GM23338 (cell line): Measurements from ENCODE around the gene PLXNB2. TPM values are rescaled to one million over a fixed set of nuclear protein-coding genes. Genes with fewer than 3 reads are reported as not detected.

ENCODE experiments used
- ATAC-seq: fragments of 200-7000 bp; cut with Tn5 transposase; 3 replicates; pipeline ENCODE4 v1.9.1; 2020
- DNase-seq: peaks from one replicate; pipeline ENCODE4 v3.0.0-alpha.2; 2015; ENCODE audit warnings: low spot score
- H2AFZ ChIP-seq: fragments of 200-600 bp; sonication (generic); 2 replicates; pipeline ENCODE4 v1.8.0; 2016; ENCODE audit warnings: antibody characterized with exemption, mild to moderate bottlenecking, moderate library complexity
- H3F3A ChIP-seq: fragments of 200-600 bp; sonication (generic); replicated peaks from 2 replicates; pipeline ENCODE4 v1.8.0; 2017; ENCODE audit warnings: antibody characterized with exemption, mixed run types, low read depth
- H3K27ac ChIP-seq: fragments of 200-600 bp; sonication (generic); 2 replicates; pipeline ENCODE4 v1.6.1; 2016; ENCODE audit warnings: low read depth
- H3K27me3 ChIP-seq: fragments of 200-600 bp; sonication (generic); 2 replicates; pipeline ENCODE4 v1.8.0; 2016; ENCODE audit warnings: mild to moderate bottlenecking, mixed run types, moderate library complexity; ENCODE audit not compliant: insufficient read depth
- H3K36me3 ChIP-seq: fragments of 200-600 bp; sonication (generic); 2 replicates; pipeline ENCODE4 v1.8.0; 2016; ENCODE audit warnings: mild to moderate bottlenecking; ENCODE audit not compliant: insufficient read depth
- H3K4me1 ChIP-seq: fragments of 200-600 bp; sonication (generic); 2 replicates; pipeline ENCODE4 v1.8.0; 2016; ENCODE audit warnings: mild to moderate bottlenecking, moderate library complexity; ENCODE audit not compliant: insufficient read depth
- H3K4me2 ChIP-seq: fragments of 200-600 bp; sonication (generic); 2 replicates; pipeline ENCODE4 v1.7.1; 2017; ENCODE audit warnings: mixed run types
- H3K4me3 ChIP-seq: fragments of 200-600 bp; sonication (generic); 2 replicates; pipeline ENCODE4 v1.6.1; 2016; ENCODE audit warnings: mixed run types
- H3K79me2 ChIP-seq: fragments of 200-600 bp; sonication (generic); replicated peaks from 2 replicates; pipeline ENCODE4 v1.8.0; 2017; ENCODE audit warnings: mild to moderate bottlenecking; ENCODE audit not compliant: insufficient read depth
- H3K9me2 ChIP-seq: fragments of 200-600 bp; sonication (generic); 2 replicates; pipeline ENCODE4 v1.8.0; 2017; ENCODE audit not compliant: insufficient read depth
- H4K20me1 ChIP-seq: fragments of 200-600 bp; sonication (generic); replicated peaks from 2 replicates; pipeline ENCODE4 v1.8.0; 2017; ENCODE audit warnings: mild to moderate bottlenecking; ENCODE audit not compliant: insufficient read depth
- H3K27ac Mint-ChIP-seq: 2 replicates; pipeline ENCODE4 v1.8.0; 2020; ENCODE audit warnings: inconsistent platforms, mild to moderate bottlenecking, moderate library complexity, mixed read lengths
- H3K27me3 Mint-ChIP-seq: 3 replicates; pipeline ENCODE4 v1.8.0; 2022; ENCODE audit warnings: low read depth, mild to moderate bottlenecking, moderate library complexity, mixed read lengths, inconsistent platforms; ENCODE audit not compliant: insufficient read depth, poor library complexity
- H3K36me3 Mint-ChIP-seq: 3 replicates; pipeline ENCODE4 v1.8.0; 2021; ENCODE audit warnings: low read depth, mild to moderate bottlenecking, inconsistent platforms, moderate library complexity, mixed read lengths
- H3K4me1 Mint-ChIP-seq: 3 replicates; pipeline ENCODE4 v1.8.0; 2020; ENCODE audit warnings: mild to moderate bottlenecking, inconsistent platforms, mixed read lengths
- H3K4me3 Mint-ChIP-seq: 3 replicates; pipeline ENCODE4 v1.8.0; 2021; ENCODE audit warnings: moderate library complexity, mild to moderate bottlenecking, inconsistent platforms, mixed read lengths
- H3K9me3 Mint-ChIP-seq: 3 replicates; pipeline ENCODE4 v1.8.0; 2020; ENCODE audit warnings: moderate library complexity, mild to moderate bottlenecking, inconsistent platforms, mixed read lengths
- CREB1 ChIP-seq: fragments of 250-450 bp; sonication (Bioruptor Pico); IDR thresholded peaks from 2 replicates; pipeline ENCODE4 v1.5.0; 2020; ENCODE audit warnings: low read depth, mild to moderate bottlenecking, moderate library complexity
- EZH2 ChIP-seq: fragments of 200-600 bp; sonication (generic); IDR thresholded peaks from one replicate; pipeline ENCODE4 v1.8.0; 2017; ENCODE audit warnings: antibody characterized with exemption, mild to moderate bottlenecking, low read depth; ENCODE audit not compliant: unreplicated experiment
- EZH2phosphoT487 ChIP-seq: fragments of 200-600 bp; sonication (generic); IDR thresholded peaks from one replicate; pipeline ENCODE4 v1.8.1; 2018; ENCODE audit warnings: antibody characterized with exemption; ENCODE audit not compliant: unreplicated experiment
- JUNB ChIP-seq: IDR thresholded peaks from one replicate; pipeline ENCODE4 v1.6.1; 2016; ENCODE audit warnings: antibody characterized with exemption; ENCODE audit not compliant: unreplicated experiment
- NANOG ChIP-seq: IDR thresholded peaks from 2 replicates; pipeline ENCODE4 v1.6.1; 2016; ENCODE audit warnings: antibody characterized with exemption, borderline replicate concordance
- POLR2AphosphoS5 ChIP-seq: IDR thresholded peaks from 2 replicates; pipeline ENCODE4 v1.6.1; 2016; ENCODE audit warnings: antibody characterized with exemption, low read depth
- STAT1 ChIP-seq: IDR thresholded peaks from one replicate; pipeline ENCODE4 v1.6.1; 2016; ENCODE audit warnings: antibody characterized with exemption; ENCODE audit not compliant: unreplicated experiment
- ZNF331 ChIP-seq: fragments of 250-450 bp; sonication (Bioruptor Pico); IDR thresholded peaks from 2 replicates; pipeline ENCODE4 v1.5.0; 2020; ENCODE audit warnings: low read depth, mild to moderate bottlenecking, moderate library complexity
- polyA plus RNA-seq: library from polyadenylated mRNA; unstranded; fragments of >200 nt; fragmentation: Nextera tagmentation; extraction: Ambion mirVana; gene quantifications from 2 replicates; pipeline ENCODE4 v1.2.1, GENCODE V29; 2016
- total RNA-seq: library from RNA; depleted of rRNA; stranded (reverse); fragments of >200 nt; shearing (Covaris generic); gene quantifications from 2 replicates; pipeline ENCODE4 v1.2.3, GENCODE V29; 2014
- TF ChIP-seq, protein P1 (sequence below): fragments of 250-450 bp; sonication (Bioruptor Pico); IDR thresholded peaks from 2 replicates; pipeline ENCODE4 v1.5.0; 2020; ENCODE audit warnings: mild to moderate bottlenecking, moderate library complexity
- TF ChIP-seq, protein P2 (sequence below): IDR thresholded peaks from one replicate; pipeline ENCODE4 v1.6.1; 2018; ENCODE audit warnings: antibody characterized with exemption; ENCODE audit not compliant: unreplicated experiment

Gene PLXNB2
- total and polyA plus RNA-seq, 2 experiments from 2014 or later: 29.1 to 66.3 TPM

DNA sequence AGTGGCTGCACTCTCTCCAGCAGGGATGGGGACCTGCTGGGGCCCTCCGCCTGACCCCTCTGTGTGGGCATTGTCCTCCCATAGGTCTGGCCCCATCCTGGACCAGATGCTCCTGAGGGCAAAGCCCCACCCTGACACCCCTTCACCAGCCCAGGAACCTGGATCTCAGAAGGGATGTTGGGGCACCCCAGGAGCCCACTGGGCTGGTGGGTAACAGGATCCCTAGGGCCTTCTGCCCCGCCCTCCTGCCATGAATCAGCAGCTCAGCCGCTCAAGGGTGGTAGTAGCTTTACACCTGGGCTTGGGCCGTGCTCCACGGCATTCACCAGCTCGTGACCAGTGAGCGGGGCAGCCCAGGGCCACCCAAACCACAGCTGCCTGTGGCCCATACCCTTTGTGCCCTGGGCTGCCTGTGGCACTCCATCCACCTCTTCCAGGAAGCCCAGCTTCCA is 45.0 kb downstream of the PLXNB2 start:
- TF ChIP-seq EZH2phosphoT487 (no peak), EZH2 (no peak), POLR2AphosphoS5 (no peak), STAT1 (no peak), CREB1 (CRISPR knock-in tag) (no peak)
- H3K4me2 ChIP-seq: peak overlapping the region; percentile 66; the same call in 1 of the 2 replicates
- Mint-ChIP-seq H3K4me3 (peak overlapping the region; percentile 68), H3K27me3 (peaks cover 34% of the 10 kb centered on the region), H3K36me3 (no peaks in the 10 kb centered on the region), H3K4me1 (peaks cover 6% of the 10 kb centered on the region; the same call in 2 of the 3 replicates), H3K9me3 (no peaks in the 10 kb centered on the region), H3K27ac (no peak overlapping the region)
- H4K20me1 ChIP-seq: no peaks in the 10 kb centered on the region
- no peak overlapping the region for H2AFZ ChIP-seq
- H3K9me2 ChIP-seq: no peaks in the 10 kb centered on the region
- peak overlapping the region; percentile 64; the same call in 1 of the 2 replicates for H3K4me3 ChIP-seq
- H3K4me1 ChIP-seq: peaks cover 7% of the 10 kb centered on the region
- no peak overlapping the region for H3K27ac ChIP-seq
- DNase-seq: no peak
- H3K36me3 ChIP-seq: no peaks in the 10 kb centered on the region
- peak; percentile 10 for ATAC-seq
- no peaks in the 10 kb centered on the region for H3F3A ChIP-seq
- H3K27me3 ChIP-seq: peaks cover 39% of the 10 kb centered on the region
- no peaks in the 10 kb centered on the region for H3K79me2 ChIP-seq

DNA sequence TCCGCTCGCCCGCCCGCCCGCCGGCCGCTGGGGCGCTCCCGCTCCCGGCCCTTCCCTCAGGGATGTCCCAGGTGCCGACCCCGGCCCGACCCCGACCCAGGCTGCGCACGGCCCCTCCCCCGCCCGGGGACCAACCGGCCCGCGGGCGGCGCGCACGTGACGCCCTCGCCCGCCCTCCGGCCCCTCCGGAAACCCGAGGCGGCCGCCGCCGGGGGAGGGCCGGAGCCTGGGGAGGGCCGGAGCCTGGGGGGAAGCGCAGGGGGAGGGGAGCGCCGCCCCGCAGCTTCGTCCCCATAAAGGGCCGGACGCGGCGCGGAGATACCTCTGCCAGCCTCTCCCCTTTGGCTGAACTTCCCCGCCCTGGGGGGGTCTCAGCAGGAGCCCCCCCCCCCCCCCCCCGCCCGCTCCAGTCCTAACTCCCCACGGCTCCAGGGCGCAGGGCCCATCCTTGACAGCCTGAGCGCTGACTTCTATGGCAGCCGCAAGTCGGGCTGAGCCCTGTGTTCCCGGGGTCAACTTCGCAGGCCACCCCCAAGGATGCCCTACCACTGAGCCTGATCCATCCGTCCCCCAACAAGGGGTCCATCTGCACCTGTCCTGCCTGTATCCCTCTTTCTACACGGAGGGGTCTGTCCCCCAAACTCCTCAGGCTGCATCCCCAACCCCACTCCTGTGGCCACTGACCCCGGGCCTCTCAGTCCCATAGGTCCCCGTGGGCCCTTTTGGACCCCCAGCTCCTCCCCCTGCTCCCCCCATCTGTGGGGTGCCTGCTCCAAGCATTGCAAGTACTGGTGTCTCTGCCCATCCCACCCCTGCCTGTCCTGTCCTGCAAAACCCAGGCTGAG is 45.6 kb downstream of the PLXNB2 start, which contains the start of gene MAPK12:
MAPK12 (minus strand) TSS at position 69 of the 845 bp plus-strand sequence. CDS start 174 bp downstream, outside the sequence.
- Histone ChIP-seq H3K27ac (no peak within 1 kb of the TSS), H3K4me3 (peak within 1 kb of the TSS; percentile 64), H3K79me2 (no peaks in the 10 kb centered on the region), H3K9me2 (no peaks in the 10 kb centered on the region), H2AFZ (0 out of 2 replicates have a peak within 1 kb of the TSS, but pooled peaks have one; percentile 72), H3K36me3 (no peaks in the 10 kb centered on the region), H3K4me1 (peaks cover 7% of the 10 kb centered on the region), H3F3A (no peaks in the 10 kb centered on the region), H3K27me3 (peaks cover 32% of the 10 kb centered on the region), H4K20me1 (no peaks in the 10 kb centered on the region), H3K4me2 (peak within 1 kb of the TSS; percentile 82)
- ATAC-seq (peak; percentile 48), DNase-seq (peak; percentile 79)
- no peak within 1 kb of the TSS for H3K27ac Mint-ChIP-seq
- H3K4me3 Mint-ChIP-seq: peak within 1 kb of the TSS; percentile 68
- no peaks in the 10 kb centered on the region for H3K9me3 Mint-ChIP-seq
- no peaks in the 10 kb centered on the region for H3K36me3 Mint-ChIP-seq
- H3K27me3 Mint-ChIP-seq: peaks cover 32% of the 10 kb centered on the region
- H3K4me1 Mint-ChIP-seq: peaks cover 6% of the 10 kb centered on the region; the same call in 2 of the 3 replicates
- TF ChIP-seq NANOG: no peak
- TF ChIP-seq EZH2phosphoT487: no peak
- TF ChIP-seq, protein P1, sequence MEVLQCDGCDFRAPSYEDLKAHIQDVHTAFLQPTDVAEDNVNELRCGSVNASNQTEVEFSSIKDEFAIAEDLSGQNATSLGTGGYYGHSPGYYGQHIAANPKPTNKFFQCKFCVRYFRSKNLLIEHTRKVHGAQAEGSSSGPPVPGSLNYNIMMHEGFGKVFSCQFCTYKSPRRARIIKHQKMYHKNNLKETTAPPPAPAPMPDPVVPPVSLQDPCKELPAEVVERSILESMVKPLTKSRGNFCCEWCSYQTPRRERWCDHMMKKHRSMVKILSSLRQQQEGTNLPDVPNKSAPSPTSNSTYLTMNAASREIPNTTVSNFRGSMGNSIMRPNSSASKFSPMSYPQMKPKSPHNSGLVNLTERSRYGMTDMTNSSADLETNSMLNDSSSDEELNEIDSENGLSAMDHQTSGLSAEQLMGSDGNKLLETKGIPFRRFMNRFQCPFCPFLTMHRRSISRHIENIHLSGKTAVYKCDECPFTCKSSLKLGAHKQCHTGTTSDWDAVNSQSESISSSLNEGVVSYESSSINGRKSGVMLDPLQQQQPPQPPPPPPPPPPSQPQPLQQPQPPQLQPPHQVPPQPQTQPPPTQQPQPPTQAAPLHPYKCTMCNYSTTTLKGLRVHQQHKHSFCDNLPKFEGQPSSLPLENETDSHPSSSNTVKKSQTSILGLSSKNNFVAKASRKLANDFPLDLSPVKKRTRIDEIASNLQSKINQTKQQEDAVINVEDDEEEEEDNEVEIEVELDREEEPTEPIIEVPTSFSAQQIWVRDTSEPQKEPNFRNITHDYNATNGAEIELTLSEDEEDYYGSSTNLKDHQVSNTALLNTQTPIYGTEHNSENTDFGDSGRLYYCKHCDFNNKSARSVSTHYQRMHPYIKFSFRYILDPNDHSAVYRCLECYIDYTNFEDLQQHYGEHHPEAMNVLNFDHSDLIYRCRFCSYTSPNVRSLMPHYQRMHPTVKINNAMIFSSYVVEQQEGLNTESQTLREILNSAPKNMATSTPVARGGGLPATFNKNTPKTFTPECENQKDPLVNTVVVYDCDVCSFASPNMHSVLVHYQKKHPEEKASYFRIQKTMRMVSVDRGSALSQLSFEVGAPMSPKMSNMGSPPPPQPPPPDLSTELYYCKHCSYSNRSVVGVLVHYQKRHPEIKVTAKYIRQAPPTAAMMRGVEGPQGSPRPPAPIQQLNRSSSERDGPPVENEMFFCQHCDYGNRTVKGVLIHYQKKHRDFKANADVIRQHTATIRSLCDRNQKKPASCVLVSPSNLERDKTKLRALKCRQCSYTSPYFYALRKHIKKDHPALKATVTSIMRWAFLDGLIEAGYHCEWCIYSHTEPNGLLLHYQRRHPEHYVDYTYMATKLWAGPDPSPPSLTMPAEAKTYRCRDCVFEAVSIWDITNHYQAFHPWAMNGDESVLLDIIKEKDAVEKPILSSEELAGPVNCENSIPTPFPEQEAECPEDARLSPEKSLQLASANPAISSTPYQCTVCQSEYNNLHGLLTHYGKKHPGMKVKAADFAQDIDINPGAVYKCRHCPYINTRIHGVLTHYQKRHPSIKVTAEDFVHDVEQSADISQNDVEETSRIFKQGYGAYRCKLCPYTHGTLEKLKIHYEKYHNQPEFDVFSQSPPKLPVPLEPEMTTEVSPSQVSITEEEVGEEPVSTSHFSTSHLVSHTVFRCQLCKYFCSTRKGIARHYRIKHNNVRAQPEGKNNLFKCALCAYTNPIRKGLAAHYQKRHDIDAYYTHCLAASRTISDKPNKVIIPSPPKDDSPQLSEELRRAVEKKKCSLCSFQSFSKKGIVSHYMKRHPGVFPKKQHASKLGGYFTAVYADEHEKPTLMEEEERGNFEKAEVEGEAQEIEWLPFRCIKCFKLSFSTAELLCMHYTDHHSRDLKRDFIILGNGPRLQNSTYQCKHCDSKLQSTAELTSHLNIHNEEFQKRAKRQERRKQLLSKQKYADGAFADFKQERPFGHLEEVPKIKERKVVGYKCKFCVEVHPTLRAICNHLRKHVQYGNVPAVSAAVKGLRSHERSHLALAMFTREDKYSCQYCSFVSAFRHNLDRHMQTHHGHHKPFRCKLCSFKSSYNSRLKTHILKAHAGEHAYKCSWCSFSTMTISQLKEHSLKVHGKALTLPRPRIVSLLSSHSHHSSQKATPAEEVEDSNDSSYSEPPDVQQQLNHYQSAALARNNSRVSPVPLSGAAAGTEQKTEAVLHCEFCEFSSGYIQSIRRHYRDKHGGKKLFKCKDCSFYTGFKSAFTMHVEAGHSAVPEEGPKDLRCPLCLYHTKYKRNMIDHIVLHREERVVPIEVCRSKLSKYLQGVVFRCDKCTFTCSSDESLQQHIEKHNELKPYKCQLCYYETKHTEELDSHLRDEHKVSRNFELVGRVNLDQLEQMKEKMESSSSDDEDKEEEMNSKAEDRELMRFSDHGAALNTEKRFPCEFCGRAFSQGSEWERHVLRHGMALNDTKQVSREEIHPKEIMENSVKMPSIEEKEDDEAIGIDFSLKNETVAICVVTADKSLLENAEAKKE: no peak
- no peak for TF ChIP-seq JUNB
- TF ChIP-seq ZNF331 (CRISPR knock-in tag): no peak
- TF ChIP-seq, protein P2, sequence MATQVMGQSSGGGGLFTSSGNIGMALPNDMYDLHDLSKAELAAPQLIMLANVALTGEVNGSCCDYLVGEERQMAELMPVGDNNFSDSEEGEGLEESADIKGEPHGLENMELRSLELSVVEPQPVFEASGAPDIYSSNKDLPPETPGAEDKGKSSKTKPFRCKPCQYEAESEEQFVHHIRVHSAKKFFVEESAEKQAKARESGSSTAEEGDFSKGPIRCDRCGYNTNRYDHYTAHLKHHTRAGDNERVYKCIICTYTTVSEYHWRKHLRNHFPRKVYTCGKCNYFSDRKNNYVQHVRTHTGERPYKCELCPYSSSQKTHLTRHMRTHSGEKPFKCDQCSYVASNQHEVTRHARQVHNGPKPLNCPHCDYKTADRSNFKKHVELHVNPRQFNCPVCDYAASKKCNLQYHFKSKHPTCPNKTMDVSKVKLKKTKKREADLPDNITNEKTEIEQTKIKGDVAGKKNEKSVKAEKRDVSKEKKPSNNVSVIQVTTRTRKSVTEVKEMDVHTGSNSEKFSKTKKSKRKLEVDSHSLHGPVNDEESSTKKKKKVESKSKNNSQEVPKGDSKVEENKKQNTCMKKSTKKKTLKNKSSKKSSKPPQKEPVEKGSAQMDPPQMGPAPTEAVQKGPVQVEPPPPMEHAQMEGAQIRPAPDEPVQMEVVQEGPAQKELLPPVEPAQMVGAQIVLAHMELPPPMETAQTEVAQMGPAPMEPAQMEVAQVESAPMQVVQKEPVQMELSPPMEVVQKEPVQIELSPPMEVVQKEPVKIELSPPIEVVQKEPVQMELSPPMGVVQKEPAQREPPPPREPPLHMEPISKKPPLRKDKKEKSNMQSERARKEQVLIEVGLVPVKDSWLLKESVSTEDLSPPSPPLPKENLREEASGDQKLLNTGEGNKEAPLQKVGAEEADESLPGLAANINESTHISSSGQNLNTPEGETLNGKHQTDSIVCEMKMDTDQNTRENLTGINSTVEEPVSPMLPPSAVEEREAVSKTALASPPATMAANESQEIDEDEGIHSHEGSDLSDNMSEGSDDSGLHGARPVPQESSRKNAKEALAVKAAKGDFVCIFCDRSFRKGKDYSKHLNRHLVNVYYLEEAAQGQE: no peak
